H7 (cell line): Measurements from ENCODE around the gene ERCC4. TPM values are rescaled to one million over a fixed set of nuclear protein-coding genes. Genes with fewer than 3 reads are reported as not detected.

Source experiments
- DNase-seq: peaks from one replicate; pipeline ENCODE4 v3.0.0; 2012
- H3K27me3 ChIP-seq: 2 replicates; pipeline ENCODE4 v1.6.0; 2011; ENCODE audit warnings: mild to moderate bottlenecking, low read length; ENCODE audit not compliant: control insufficient read depth, insufficient read depth
- H3K36me3 ChIP-seq: replicated peaks from 2 replicates; pipeline ENCODE4 v1.5.1; 2011; ENCODE audit warnings: low read length; ENCODE audit not compliant: control insufficient read depth, insufficient read depth
- H3K4me3 ChIP-seq: 2 replicates; pipeline ENCODE4 v1.5.1; 2011; ENCODE audit warnings: low read depth, mild to moderate bottlenecking, control low read depth, low read length, moderate library complexity; ENCODE audit not compliant: insufficient read depth
- total RNA-seq: library from RNA; depleted of rRNA; stranded (reverse); fragments of >200 nt; shearing (Covaris generic); gene quantifications from 2 replicates; pipeline ENCODE4 v1.2.3, GENCODE V29; 2014

Gene ERCC4
- total RNA-seq, 1 experiment from 2014 or later = 6.6 TPM

GRCh38 chr16:13973321-13974023 is 53.5 kb downstream of the ERCC4 start:
- Histone ChIP-seq H3K27me3 (no peaks in the 10 kb centered on the region), H3K4me3 (no peak overlapping the region), H3K36me3 (no peaks in the 10 kb centered on the region)
- DNase-seq = no peak

- H3K27me3 ChIP-seq = no peaks in the 10 kb centered on the region
- H3K4me3 ChIP-seq = no peak overlapping the region
Observed at GRCh38 chr16:13977177-13977576, 57.2 kb downstream of the ERCC4 start.

DNA sequence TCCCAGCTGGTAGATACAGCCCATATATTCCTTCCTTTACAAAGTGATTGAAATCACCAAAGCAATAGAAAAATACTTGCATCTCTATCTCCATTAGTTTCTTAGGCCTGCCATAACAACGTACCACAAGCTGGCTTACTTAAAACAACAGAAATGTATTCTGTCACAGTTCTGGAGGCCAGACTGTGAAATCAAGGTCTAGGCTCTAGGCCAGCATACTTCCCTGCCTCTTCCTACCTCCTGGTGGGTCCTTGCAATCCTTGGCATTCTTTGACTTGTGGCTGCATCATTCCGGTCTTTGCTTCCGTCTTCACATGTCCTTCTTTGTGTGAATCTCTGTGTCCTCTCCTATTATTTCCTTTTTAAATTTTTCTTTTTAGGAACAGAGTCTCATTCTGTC is 62.5 kb downstream of the ERCC4 start:
- Histone ChIP-seq H3K36me3 (no peaks in the 10 kb centered on the region), H3K4me3 (no peak overlapping the region), H3K27me3 (no peaks in the 10 kb centered on the region)
- DNase-seq = no peak

More at GRCh38 chr16:13977177-13977576, 57.2 kb downstream of the ERCC4 start:
- no peak for DNase-seq
- H3K36me3 ChIP-seq = no peaks in the 10 kb centered on the region

DNA sequence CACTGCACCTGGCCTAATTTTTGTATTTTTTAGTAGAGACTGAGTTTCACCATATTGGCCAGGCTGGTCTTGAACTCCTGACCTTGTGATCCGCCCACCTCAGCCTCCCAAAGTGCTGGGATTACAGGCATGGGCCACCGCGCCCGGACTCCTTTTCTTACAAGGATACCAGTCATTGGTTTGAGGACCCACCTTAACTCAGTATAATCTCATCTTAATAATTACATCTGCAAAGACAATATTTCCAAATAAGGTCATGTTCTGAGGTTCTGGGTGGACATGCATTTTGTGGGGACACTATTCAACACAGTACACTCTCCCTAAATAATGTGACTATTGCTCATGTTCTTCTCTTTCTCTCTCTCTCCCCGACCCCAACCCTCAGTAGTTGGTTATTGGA is 63.7 kb downstream of the ERCC4 start:
- H3K36me3 ChIP-seq = no peaks in the 10 kb centered on the region
- H3K27me3 ChIP-seq = no peaks in the 10 kb centered on the region
- H3K4me3 ChIP-seq = no peak overlapping the region
- no peak for DNase-seq

- no peaks in the 10 kb centered on the region for H3K27me3 ChIP-seq
- H3K36me3 ChIP-seq = no peaks in the 10 kb centered on the region
- no peak for DNase-seq
- no peak overlapping the region for H3K4me3 ChIP-seq
Observed at GRCh38 chr16:13984794-13985193, 64.8 kb downstream of the ERCC4 start.

DNA sequence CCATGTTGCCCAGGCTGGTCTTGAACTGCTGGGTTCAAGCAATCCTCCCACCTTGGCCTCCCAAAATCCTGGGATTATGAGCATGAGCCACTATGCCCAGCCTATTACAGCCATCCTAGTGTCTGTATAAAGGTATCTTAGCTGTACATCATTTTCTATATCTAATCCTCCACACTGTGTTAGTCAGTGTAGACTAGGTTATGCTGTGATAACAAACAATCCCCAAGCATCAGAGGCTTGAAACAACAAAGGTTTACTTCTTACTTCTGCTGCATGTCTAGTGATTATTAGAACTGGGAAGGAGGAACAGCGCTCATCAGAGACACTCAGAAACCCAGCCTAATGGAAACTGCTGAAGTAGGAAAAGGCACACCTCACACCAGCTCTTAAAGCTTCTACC is 68.1 kb downstream of the ERCC4 start:
- no peaks in the 10 kb centered on the region for H3K27me3 ChIP-seq
- no peaks in the 10 kb centered on the region for H3K36me3 ChIP-seq
- no peak for DNase-seq
- H3K4me3 ChIP-seq = no peak overlapping the region

DNA sequence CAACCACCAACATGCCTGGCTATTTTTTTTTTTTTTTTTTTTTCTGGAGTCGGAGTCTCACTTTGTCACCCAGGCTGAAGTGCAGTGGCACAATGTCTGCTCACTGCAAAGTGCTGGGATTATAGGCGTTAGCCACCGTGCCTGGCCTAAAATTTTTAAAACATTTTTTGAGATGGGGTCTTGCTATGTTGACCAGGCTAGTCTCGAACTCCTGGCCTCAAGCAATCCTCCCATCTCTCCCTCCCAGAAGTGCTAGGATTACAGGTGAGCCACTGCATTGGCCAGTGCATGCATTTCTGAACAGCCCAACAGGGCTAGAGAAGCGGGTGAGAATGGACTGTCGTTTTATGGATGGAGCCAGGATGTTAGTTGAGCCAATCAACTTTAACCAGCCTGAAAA is 72.4 kb downstream of the ERCC4 start:
- Histone ChIP-seq H3K27me3 (no peaks in the 10 kb centered on the region), H3K4me3 (no peak overlapping the region), H3K36me3 (no peaks in the 10 kb centered on the region)
- DNase-seq = no peak

DNA sequence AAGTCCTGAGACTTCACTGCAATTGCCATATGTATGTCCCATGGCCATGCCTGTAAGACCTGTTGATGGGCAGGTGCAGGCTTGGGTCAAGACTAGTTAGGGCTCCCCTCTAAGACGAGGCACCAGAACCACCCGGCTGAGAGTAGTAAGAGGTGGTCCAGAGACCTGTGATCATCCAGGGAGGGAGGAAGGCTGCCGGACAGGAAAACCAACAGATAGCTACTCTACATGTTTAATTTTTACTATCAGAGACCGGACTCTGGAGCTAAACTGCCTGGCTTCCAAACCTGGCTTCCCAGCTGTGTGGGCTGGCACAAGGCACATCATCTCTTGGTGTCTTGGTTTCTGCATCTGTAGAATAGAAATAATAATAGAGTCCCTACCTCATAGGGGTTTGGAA is 73.0 kb downstream of the ERCC4 start:
- no peak for DNase-seq
- no peaks in the 10 kb centered on the region for H3K36me3 ChIP-seq

DNA sequence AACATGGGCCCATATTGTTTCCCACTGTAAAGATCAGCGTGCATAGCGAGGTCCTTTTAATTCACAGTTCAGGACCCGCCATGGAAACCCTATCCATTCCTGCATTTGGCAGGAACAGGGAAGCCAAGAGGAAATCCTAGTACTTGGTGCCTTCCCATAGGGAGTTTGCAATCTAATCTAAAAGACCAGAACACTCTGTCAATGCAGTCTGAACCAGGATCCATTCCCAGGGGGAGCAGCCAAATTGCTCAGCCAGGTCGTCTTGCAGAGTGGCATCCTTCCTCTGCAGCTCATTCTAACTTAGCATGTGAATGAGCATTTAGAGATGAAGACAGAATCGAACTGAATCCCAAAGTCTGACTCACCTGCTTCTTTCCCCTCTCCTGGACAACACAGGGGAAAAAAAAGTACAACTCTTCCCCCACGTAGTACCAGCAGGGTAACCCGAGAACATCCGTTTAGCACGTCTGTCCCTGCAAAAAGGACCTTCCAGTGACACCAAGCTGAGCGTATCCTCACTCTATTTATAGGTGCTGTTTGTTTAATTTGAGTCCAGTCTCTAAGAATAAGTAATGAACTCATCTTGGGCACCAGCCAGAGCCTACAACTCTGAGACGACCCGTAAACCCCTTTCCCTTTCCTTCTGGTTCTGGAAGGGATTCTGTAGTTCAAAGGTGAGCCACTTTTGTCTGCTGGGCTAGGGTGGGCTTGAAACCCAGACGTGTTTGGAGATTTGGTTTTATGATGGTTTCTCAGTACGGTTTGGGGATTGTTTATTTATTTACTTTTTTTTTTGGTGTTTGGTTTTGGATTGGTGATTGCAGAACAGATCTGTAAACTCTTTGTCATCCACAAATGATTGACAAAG is 74.5 kb downstream of the ERCC4 start:
- DNase-seq = no peak

More for the DNA sequence above, 73.0 kb downstream of the ERCC4 start:
- no peak overlapping the region for H3K4me3 ChIP-seq
- no peaks in the 10 kb centered on the region for H3K27me3 ChIP-seq

GRCh38 chr16:13995194-13995593 is 75.2 kb downstream of the ERCC4 start:
- no peak for DNase-seq
- Histone ChIP-seq H3K4me3 (no peak overlapping the region), H3K36me3 (no peaks in the 10 kb centered on the region), H3K27me3 (no peaks in the 10 kb centered on the region)

More for the DNA sequence above, 74.5 kb downstream of the ERCC4 start:
- Histone ChIP-seq H3K27me3 (no peaks in the 10 kb centered on the region), H3K36me3 (no peaks in the 10 kb centered on the region), H3K4me3 (no peak overlapping the region)

GRCh38 chr16:13996778-13997288 is 76.9 kb downstream of the ERCC4 start:
- Histone ChIP-seq H3K4me3 (no peak overlapping the region), H3K27me3 (no peaks in the 10 kb centered on the region), H3K36me3 (no peaks in the 10 kb centered on the region)
- DNase-seq = no peak

GRCh38 chr16:13997526-13997925 is 77.6 kb downstream of the ERCC4 start:
- Histone ChIP-seq H3K36me3 (no peaks in the 10 kb centered on the region), H3K4me3 (no peak overlapping the region), H3K27me3 (no peaks in the 10 kb centered on the region)
- DNase-seq = no peak

GRCh38 chr16:13997933-13998332 is 78.0 kb downstream of the ERCC4 start:
- no peak for DNase-seq
- H3K36me3 ChIP-seq = no peaks in the 10 kb centered on the region
- no peaks in the 10 kb centered on the region for H3K27me3 ChIP-seq
- H3K4me3 ChIP-seq = no peak overlapping the region

- Histone ChIP-seq H3K36me3 (no peaks in the 10 kb centered on the region), H3K27me3 (no peaks in the 10 kb centered on the region; the same call in 1 of the 2 replicates), H3K4me3 (no peak overlapping the region)
- DNase-seq = no peak
Observed at GRCh38 chr16:13999071-13999894, 79.3 kb downstream of the ERCC4 start.
